ENCODE measurements around the gene PDXDC1.
"Not testable (repeated sequence)": the region's sequence is repeated elsewhere in the genome, so short reads cannot be mapped to it uniquely, and the experiment has no call there.

The PDXDC1 gene

GRCh38 chr16:15166177-15166576, 191.4 kb downstream of the PDXDC1 start:
- DNase-seq: not testable (repeated sequence)

DNA sequence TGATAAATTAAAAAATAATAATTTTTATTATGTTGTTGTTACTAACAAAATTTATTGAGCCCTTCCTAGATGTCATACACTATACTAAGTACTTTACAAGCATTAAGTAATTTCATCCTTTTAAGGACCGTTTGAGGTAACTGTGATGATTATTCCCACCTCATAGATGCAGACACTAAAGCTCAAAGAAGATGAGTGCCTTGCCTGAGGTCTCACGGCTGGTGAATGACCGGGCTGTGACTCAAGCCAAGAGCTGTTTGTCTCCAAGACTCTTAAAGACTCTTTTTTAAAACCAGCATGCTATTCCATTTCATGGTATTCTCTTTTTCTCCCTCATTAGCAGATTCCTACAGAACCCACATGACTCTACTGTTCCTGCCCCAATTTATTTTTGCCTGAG, 193.5 kb downstream of the PDXDC1 start:
- not testable (repeated sequence) for DNase-seq

DNA sequence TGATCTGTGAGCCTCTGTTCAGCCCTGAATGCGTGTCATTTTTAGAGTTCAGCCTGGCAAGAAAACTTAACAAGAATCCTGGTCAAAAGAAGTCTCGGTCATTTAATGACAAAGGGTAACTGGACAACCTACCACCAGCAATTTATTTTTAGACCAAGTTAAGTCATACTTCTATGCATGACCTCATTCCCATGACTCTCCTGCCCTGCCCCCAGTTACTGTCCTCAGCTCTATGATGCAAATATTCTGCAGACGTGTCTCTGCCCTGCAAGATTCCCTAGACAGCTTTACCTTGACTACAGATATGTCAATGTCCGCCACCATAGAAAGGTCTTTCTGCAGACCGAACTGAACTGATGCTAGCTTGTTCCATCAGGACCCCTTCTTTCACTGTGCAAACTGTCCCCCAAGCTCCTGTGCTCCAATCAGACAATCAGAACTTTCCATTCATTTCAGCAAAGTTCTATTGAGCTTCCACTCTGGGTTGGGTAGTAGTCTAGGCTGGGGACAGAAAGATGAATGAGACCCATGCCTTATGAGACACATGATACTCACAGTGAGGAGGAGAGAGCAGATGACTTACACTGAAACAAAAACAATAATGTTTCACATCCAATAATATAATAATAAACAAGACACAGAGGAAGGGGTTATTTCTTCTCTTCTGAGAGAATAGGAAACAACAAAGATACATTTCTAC, 194.3 kb downstream of the PDXDC1 start:
- not testable (repeated sequence) for DNase-seq

- DNase-seq: not testable (repeated sequence)
Observed at GRCh38 chr16:15179909-15180308, 205.1 kb downstream of the PDXDC1 start.

GRCh38 chr16:15180946-15181345, 206.1 kb downstream of the PDXDC1 start:
- not testable (repeated sequence) for DNase-seq

DNA sequence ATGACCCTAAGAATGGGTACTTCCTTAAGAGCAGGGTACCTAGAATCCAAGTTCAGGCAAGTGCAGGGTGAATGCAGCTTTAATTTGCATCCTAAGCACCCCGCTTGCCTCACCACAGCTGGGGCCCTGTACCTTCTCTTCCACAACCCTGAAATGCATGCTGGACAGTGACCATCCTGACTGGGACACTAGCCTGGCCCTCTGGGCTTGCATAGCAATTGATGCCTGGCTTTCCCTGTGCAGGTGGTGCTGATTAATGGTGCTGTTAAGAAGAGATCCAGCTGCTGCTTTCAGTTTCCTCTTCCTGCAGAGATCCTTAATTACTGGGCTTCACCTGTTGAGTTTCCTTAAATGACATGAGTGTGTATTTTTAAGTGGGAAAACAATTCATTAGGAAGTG, 209.2 kb downstream of the PDXDC1 start:
- not testable (repeated sequence) for DNase-seq
